GM21717 (cell line): ENCODE data around the gene LY9.

Experiments
- ATAC-seq: cut with Tn5 transposase; IDR thresholded peaks from one replicate; pipeline ENCODE4 v1.9.1; 2021; ENCODE audit warnings: mild to moderate bottlenecking, moderate library complexity; ENCODE audit not compliant: unreplicated experiment

Gene LY9

GRCh38 chr1:160801836-160802580 is 6.0 kb downstream of the LY9 start:
- ATAC-seq: no peak

GRCh38 chr1:160806109-160806665 is 10.2 kb downstream of the LY9 start:
- no peak for ATAC-seq

DNA sequence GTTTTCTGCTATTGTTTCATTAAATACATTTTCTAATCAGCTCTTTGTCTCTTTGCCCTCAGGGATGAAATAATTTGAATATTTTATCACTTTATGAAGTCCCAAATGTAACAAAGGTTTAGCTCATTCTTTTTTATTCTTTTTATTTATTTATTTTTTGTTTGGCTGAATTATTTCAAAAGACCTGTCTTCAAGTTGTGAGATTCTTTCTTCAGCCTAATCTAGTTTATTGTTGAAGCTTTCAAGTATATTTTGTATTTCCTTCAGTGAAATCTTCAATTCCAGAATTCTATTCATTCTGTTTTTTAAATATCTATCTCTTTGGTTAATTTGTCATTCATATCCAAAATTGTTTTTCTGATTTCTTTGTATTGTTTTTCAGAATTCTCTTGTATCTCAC is 10.8 kb downstream of the LY9 start:
- no peak for ATAC-seq

DNA sequence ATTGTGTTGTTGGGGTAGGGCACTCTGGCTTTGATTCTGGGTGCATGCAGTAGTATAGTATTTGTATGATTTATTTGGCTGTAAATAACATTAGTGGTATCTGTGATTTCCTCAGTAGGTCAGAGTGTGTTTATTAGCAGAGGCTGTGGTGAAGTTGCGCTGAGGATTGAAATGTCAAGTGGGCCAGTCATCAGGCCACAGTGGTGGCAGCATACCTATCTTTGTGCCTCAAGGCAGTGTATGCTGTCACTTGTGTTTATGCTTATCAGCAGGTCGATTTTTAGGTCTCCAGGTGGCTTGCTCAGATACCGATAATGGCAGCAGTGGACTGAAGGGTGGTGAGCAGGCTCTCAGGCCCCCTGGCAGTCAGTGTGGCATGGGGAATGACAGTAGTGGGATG is 11.3 kb downstream of the LY9 start:
- no peak for ATAC-seq

GRCh38 chr1:160807738-160808137 is 11.8 kb downstream of the LY9 start:
- ATAC-seq: no peak

DNA sequence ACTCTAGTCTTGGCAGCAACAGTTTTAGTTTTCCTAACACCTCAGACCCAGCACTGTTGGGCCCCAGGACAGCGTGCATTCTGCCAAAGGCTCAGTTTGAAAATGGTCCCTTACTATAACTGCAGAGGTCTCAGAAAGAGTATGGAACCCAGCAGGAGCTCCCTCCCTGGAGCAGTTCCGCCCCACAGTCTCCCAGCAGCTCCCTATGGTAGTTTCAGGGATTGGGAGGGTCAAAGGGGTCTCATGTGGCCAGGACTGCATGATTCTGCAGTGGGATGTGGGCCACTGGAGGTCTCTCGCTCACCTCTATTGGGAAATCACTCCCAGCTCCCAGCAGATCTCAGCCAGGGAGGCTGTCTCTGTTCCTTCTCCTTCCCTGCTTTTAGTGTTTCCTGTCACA is 12.3 kb downstream of the LY9 start:
- no peak for ATAC-seq

DNA sequence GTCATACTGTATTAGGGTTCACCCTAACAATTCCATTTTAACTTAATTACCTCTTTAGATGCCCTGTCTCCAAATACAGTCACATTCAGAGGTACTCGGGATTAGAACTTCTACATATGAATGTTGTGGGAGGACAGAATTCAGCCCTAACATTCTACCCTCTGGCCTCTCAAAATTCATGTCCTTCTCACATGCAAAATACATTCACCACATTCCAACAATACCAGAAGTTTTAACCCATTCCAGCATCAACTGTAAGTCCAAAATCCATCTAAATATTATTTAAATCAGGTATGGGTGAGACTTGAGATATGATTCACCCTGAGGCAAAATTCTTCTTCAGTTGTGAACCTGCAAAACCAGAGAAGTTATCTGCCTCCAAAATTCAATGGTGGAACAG is 14.5 kb downstream of the LY9 start:
- ATAC-seq: no peak

GRCh38 chr1:160811147-160811546 is 15.2 kb downstream of the LY9 start:
- ATAC-seq: no peak

GRCh38 chr1:160813215-160813614 is 17.2 kb downstream of the LY9 start:
- no peak for ATAC-seq

DNA sequence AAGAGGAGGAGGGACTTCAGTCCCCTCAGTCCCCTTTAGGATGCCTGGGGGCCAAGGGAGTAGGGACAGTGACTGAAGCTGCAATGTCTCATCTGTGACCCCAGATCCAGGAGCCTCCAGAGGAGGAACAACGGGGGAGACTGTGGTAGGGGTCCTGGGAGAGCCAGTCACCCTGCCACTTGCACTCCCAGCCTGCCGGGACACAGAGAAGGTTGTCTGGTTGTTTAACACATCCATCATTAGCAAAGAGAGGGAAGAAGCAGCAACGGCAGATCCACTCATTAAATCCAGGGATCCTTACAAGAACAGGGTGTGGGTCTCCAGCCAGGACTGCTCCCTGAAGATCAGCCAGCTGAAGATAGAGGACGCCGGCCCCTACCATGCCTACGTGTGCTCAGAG is 18.3 kb downstream of the LY9 start:
- ATAC-seq: no peak

DNA sequence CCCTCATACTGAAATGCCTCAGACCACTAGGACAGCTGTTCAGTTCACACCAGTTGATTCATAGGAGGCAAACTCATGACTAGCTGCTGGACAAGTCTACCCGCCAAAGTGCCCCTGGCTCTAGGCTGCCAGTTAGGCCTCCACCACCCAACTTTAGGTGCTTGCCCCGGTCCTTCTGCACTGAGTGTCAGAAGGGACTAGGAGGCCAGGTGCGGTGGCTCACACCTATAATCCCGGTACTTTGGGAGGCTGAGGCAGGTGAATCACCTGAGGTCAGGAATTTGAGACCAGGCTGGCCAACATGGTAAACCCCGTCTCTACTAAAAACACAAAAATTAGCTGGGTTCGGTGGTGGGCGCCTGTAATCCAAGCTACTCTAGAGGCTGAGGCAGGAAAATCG is 18.9 kb downstream of the LY9 start:
- ATAC-seq: no peak

DNA sequence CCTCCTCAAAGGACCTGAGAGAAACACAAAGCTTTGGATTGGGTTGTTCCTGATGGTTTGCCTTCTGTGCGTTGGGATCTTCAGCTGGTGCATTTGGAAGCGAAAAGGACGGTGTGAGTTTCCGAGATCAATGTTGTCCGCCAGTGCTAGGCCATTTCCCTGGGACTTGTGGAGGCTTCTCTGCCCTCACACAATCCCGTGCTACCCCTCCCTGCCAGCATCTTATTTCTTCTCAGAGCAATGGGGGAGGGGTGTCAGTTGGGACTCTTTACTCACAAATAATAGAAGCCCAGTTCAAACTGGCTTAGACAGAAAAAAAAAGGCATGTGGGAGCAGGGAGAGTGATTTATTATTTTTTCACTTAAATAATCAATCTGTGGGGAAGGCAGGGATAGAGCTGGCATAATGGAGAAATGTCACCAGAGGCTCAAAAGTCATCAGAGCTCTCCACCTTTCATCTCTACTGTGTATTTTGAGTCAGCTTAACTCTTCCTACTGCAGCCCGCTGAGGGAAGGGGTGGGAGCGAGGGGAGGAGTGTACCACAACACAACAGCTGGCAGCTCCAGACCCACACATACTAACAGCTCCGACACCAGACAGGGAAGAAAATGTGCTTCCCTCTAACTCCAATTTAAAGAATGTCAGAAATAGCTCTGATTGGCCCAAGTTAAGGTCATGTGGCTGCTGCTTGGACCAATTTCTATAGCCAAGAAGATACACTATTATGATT is 22.4 kb downstream of the LY9 start:
- no peak for ATAC-seq

GRCh38 chr1:160819186-160819585 is 23.2 kb downstream of the LY9 start:
- ATAC-seq: no peak

- ATAC-seq: no peak
Measured at GRCh38 chr1:160821627-160822026, 25.7 kb downstream of the LY9 start.

GRCh38 chr1:160823296-160823695 is 27.3 kb downstream of the LY9 start:
- ATAC-seq: no peak

DNA sequence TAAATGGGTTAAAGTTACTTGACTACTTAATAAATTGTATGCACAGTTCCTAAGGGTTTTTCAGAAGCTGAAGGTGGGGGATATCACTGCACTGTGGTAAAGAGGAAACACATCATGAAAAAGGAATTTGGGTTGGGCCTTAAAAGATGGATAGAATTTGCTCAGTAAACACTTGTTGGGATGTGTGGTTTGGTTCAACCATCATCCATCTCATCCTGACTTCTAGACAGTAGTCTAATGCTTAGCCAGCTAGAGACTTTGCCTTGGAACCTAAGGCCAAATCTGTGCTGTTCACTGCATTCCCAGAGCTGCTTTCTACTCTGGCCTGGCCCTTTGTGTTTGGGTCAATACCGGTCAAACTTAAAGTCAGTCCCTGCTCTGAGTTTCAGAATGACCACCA is 30.6 kb downstream of the LY9 start:
- ATAC-seq: no peak

GRCh38 chr1:160827418-160827817 is 31.4 kb downstream of the LY9 start:
- ATAC-seq: no peak

DNA sequence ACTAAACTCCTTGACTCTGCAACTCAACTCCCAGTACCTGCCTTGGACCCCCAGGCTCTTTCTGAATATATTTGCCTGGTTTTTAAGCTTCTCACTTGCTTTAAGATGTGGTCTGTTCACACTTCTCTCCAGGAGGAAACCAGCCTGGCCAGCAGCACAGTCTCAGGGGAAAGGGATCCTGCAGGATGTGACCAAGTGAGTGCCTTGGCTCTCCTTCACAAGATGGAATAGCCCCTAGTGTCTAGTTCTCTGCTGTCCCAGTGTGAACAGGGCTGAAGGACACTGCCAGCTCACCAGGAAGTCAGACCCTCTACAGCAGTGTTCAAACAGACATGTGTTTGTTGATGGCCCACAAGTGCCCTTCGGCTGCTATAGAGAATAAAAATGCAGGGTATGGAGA is 33.8 kb downstream of the LY9 start:
- ATAC-seq: no peak

DNA sequence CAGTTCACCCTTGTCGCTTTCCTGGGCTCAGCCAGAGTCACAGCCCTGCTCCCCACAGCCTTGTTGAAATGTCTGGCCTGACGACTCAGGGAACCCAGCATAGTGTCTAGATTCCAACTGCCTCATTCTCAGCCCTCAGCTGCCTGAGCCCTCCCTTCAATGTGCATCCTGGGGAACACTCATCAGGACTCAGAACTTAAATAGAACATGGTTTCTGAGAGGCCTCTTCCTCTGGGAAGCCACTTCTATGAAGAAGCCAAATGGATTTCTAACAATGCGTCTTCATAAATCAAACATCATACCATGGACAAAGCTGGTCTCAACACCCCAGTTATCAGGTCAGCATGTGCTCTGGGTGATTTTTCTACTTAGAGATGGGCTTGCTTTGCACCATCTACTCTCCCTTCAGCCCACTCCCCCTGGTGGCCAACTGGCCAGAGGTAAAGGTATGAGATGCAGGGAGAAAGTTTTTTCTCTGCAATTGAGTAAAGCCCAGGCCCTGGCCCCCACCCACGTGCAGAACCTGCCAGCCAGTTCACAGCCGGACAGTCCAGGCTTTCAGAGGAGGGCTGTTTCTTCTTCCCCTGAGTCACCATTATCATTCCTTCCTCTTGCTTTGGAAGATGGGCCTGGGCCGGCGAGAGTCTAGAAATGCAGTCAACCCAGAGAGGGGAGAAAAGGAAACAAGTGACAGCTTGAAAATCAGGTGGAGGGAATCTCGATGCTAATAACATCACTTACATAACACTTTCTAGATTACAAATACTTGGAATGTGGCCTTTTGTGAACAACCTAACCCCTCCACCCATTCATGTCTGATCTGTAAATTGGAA is 34.6 kb downstream of the LY9 start:
- no peak for ATAC-seq

GRCh38 chr1:160834945-160835565 is 39.1 kb downstream of the LY9 start:
- ATAC-seq: no peak

- ATAC-seq: no peak
Measured at GRCh38 chr1:160835751-160836150, 39.8 kb downstream of the LY9 start.
